Fibroblast of upper back skin (primary cell): ENCODE data around the gene MUC15.
"Not testable (repeated sequence)": the region's sequence is repeated elsewhere in the genome, so short reads cannot be mapped to it uniquely, and the experiment has no call there.

ENCODE experiments used
- DNase-seq: peaks from one replicate; pipeline ENCODE4 v3.0.0-alpha.2; 2013

Gene MUC15

GRCh38 chr11:26571861-26572654, at the start of gene MUC15:
Gene MUC15 (minus strand): TSS chr11:26572263. CDS start chr11:26567094, 5,169 bp downstream.
- DNase-seq: no peak

- DNase-seq: peak; percentile 84
Measured at GRCh38 chr11:26621132-26621531, 49.1 kb upstream of the MUC15 start.

- DNase-seq: peak; percentile 1
Measured at GRCh38 chr11:26620282-26621045, 48.4 kb upstream of the MUC15 start.

- no peak for DNase-seq
Measured at GRCh38 chr11:26618441-26618840, 46.4 kb upstream of the MUC15 start.

GRCh38 chr11:26613759-26614158, 41.7 kb upstream of the MUC15 start:
- DNase-seq: no peak

GRCh38 chr11:26608507-26609146, 36.6 kb upstream of the MUC15 start:
- DNase-seq: no peak

- no peak for DNase-seq
Measured at GRCh38 chr11:26607725-26608506, 35.9 kb upstream of the MUC15 start.

GRCh38 chr11:26599876-26600434, 27.9 kb upstream of the MUC15 start:
- no peak for DNase-seq

GRCh38 chr11:26599425-26599824, 27.4 kb upstream of the MUC15 start:
- peak; percentile 48 for DNase-seq

GRCh38 chr11:26597899-26598298, 25.8 kb upstream of the MUC15 start:
- DNase-seq: no peak

GRCh38 chr11:26597049-26597689, 25.1 kb upstream of the MUC15 start:
- DNase-seq: not testable (repeated sequence)

- not testable (repeated sequence) for DNase-seq
Measured at GRCh38 chr11:26595207-26595865, 23.3 kb upstream of the MUC15 start.

- DNase-seq: no peak
Measured at GRCh38 chr11:26593691-26594090, 21.6 kb upstream of the MUC15 start.

- no peak for DNase-seq
Measured at GRCh38 chr11:26587073-26587472, 15.0 kb upstream of the MUC15 start.

GRCh38 chr11:26584818-26585217, 12.8 kb upstream of the MUC15 start:
- no peak for DNase-seq

- DNase-seq: peak; percentile 4
Measured at GRCh38 chr11:26583550-26583949, 11.5 kb upstream of the MUC15 start.

GRCh38 chr11:26580929-26581328, 8.9 kb upstream of the MUC15 start:
- peak; percentile 24 for DNase-seq

GRCh38 chr11:26579683-26580082, 7.6 kb upstream of the MUC15 start:
- DNase-seq: no peak

GRCh38 chr11:26578998-26579661, 7.1 kb upstream of the MUC15 start:
- peak; percentile 68 for DNase-seq

GRCh38 chr11:26575946-26576345, 3.9 kb upstream of the MUC15 start:
- no peak for DNase-seq

- peak; percentile 13 for DNase-seq
Measured at GRCh38 chr11:26573896-26574295, 1.8 kb upstream of the MUC15 start.
